ENCODE measurements around the gene ZBTB20. TPM values are rescaled to one million over a fixed set of nuclear protein-coding genes. Genes with fewer than 3 reads are reported as not detected.
A peak's percentile ranks its signal among the peaks of the same experiment; 100 is the strongest.

ZBTB20 gene
- total RNA-seq, 1 experiment from 2014 or later = 26.5 TPM

DNA sequence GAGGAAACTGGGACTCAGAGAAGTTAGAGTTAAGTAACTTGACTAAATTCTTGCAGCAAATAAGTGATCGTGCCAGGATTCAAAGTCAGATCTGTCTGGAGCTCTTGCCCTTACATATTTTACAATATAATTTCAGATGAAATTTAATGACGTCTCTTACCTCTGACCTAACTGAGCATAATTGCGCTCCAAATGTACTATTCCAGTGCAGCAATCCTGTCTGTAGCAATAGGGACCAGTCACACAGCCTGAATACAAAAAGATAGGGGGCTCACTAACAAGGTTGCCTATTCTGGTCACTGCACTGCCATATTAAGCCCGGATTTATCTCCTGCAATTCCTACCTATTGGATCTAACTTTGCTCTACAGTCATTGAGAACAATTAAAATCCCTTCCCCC lies 316.4 kb downstream of the ZBTB20 start:
- Histone ChIP-seq H4K20me1 (ENCODE audit: insufficient read depth) (no peaks in the 10 kb centered on the region), H3K9me3 (ENCODE audit: insufficient read depth, low read depth) (no peaks in the 10 kb centered on the region), H3K36me3 (ENCODE audit: low read depth) (no peaks in the 10 kb centered on the region), H3F3A (ENCODE audit: insufficient read depth, low read depth) (no peaks in the 10 kb centered on the region), H3K27ac (no peak overlapping the region), H2AFZ (no peak overlapping the region), H3K4me2 (no peak overlapping the region), H3K4me1 (replicated peaks; ENCODE audit: insufficient read depth) (no peaks in the 10 kb centered on the region), H3K79me2 (ENCODE audit: low read depth) (no peaks in the 10 kb centered on the region), H3K4me3 (no peak overlapping the region), H3K27me3 (ENCODE audit: insufficient read depth, low read depth) (no peaks in the 10 kb centered on the region), H3K9me2 (ENCODE audit: insufficient read depth) (0 out of 2 replicates have a peak, but pooled peaks cover 7% of the 10 kb centered on the region)
- intact Hi-C loops (cut with micrococcal nuclease; ENCODE audit: unreplicated experiment) = no loop called here
- ChIA-PET POLR2A (ENCODE audit: unreplicated experiment) (no interaction called here), CTCF (no interaction called here)
- TF ChIP-seq CTCF (conservative IDR thresholded peaks at IDR 0.05) = no peak
- no peak for TF ChIP-seq EZH2 (IDR thresholded peaks at IDR 0.05; ENCODE audit: low read depth)
- DNase-seq = no peak
- no TSS peak for BruUV-seq (replicated peaks)

- H3K79me2 ChIP-seq (ENCODE audit: low read depth) = no peaks in the 10 kb centered on the region
- H3K9me3 ChIP-seq (ENCODE audit: insufficient read depth, low read depth) = no peaks in the 10 kb centered on the region
- H4K20me1 ChIP-seq (ENCODE audit: insufficient read depth) = no peaks in the 10 kb centered on the region
- H3K4me2 ChIP-seq = no peak overlapping the region
- H3K36me3 ChIP-seq (ENCODE audit: low read depth) = no peaks in the 10 kb centered on the region
- no peak overlapping the region for H3K4me3 ChIP-seq
- DNase-seq = no peak
- no peaks in the 10 kb centered on the region for H3K4me1 ChIP-seq (replicated peaks; ENCODE audit: insufficient read depth)
- H3K9me2 ChIP-seq (ENCODE audit: insufficient read depth) = 0 out of 2 replicates have a peak, but pooled peaks cover 7% of the 10 kb centered on the region
- POLR2A ChIA-PET (ENCODE audit: unreplicated experiment) = no interaction called here
- H3K27me3 ChIP-seq (ENCODE audit: insufficient read depth, low read depth) = no peaks in the 10 kb centered on the region
- BruUV-seq (replicated peaks) = no TSS peak
- CTCF ChIA-PET = no interaction called here
- H3F3A ChIP-seq (ENCODE audit: insufficient read depth, low read depth) = no peaks in the 10 kb centered on the region
- intact Hi-C loops (cut with micrococcal nuclease; ENCODE audit: unreplicated experiment) = no loop called here
- TF ChIP-seq CTCF (conservative IDR thresholded peaks at IDR 0.05) = no peak
- TF ChIP-seq EZH2 (IDR thresholded peaks at IDR 0.05; ENCODE audit: low read depth) = no peak
- no peak overlapping the region for H2AFZ ChIP-seq
- H3K27ac ChIP-seq = no peak overlapping the region
Observed at GRCh38 chr3:114829783-114830182, 317.3 kb downstream of the ZBTB20 start.

GRCh38 chr3:114827495-114827894 lies 319.6 kb downstream of the ZBTB20 start:
- CTCF ChIA-PET = interaction anchor here (0.7 to 1.0 kb wide), 3 partner anchors 11 to 956 kb away, joined by 3 read pairs; no protein-coding TSS in a partner anchor
- no peak overlapping the region for H3K4me3 ChIP-seq
- H4K20me1 ChIP-seq (ENCODE audit: insufficient read depth) = no peaks in the 10 kb centered on the region
- intact Hi-C loops (cut with micrococcal nuclease; ENCODE audit: unreplicated experiment) = loop anchor here (1.0 to 2.0 kb wide), 2 partner anchors 866 to 991 kb away; no protein-coding TSS in a partner anchor
- H2AFZ ChIP-seq = no peak overlapping the region
- BruUV-seq (replicated peaks) = no TSS peak
- H3F3A ChIP-seq (ENCODE audit: insufficient read depth, low read depth) = no peaks in the 10 kb centered on the region
- DNase-seq = peak in 1 of 2 experiments; percentile 2
- no peaks in the 10 kb centered on the region for H3K79me2 ChIP-seq (ENCODE audit: low read depth)
- H3K4me2 ChIP-seq = no peak overlapping the region
- TF ChIP-seq CTCF (conservative IDR thresholded peaks at IDR 0.05) = peak; percentile 64
- no peak for TF ChIP-seq EZH2 (IDR thresholded peaks at IDR 0.05; ENCODE audit: low read depth)
- no peaks in the 10 kb centered on the region for H3K27me3 ChIP-seq (ENCODE audit: insufficient read depth, low read depth)
- H3K9me3 ChIP-seq (ENCODE audit: insufficient read depth, low read depth) = no peaks in the 10 kb centered on the region
- POLR2A ChIA-PET (ENCODE audit: unreplicated experiment) = no interaction called here
- no peak overlapping the region for H3K27ac ChIP-seq
- H3K4me1 ChIP-seq (replicated peaks; ENCODE audit: insufficient read depth) = no peaks in the 10 kb centered on the region
- H3K9me2 ChIP-seq (ENCODE audit: insufficient read depth) = 0 out of 2 replicates have a peak, but pooled peaks cover 7% of the 10 kb centered on the region
- H3K36me3 ChIP-seq (ENCODE audit: low read depth) = no peaks in the 10 kb centered on the region

Measured in PC-9 (cell line).